Mesothelial cell of epicardium (in vitro differentiated cells): ENCODE results near the gene DLX3. TPM values are rescaled to one million over a fixed set of nuclear protein-coding genes. Genes with fewer than 3 reads are reported as not detected.
"Not testable (repeated sequence)": the region's sequence is repeated elsewhere in the genome, so short reads cannot be mapped to it uniquely, and the experiment has no call there.

ENCODE experiments used
- DNase-seq, 2 experiments: peaks; one replicate each; pipeline ENCODE4 v3.0.0; 2021; ENCODE audit warnings: low spot score in 2 of 2; ENCODE audit not compliant: unreplicated experiment in 2 of 2
- H3K27ac Mint-ChIP-seq: 2 replicates; pipeline ENCODE4 v1.8.0; 2021; ENCODE audit warnings: mixed read lengths
- H3K27me3 Mint-ChIP-seq: 2 replicates; pipeline ENCODE4 v1.8.0; 2021; ENCODE audit warnings: low read depth, mixed read lengths
- H3K36me3 Mint-ChIP-seq: 2 replicates; pipeline ENCODE4 v1.8.0; 2021; ENCODE audit warnings: mixed read lengths
- H3K4me1 Mint-ChIP-seq: 2 replicates; pipeline ENCODE4 v1.8.0; 2021; ENCODE audit warnings: mixed read lengths
- H3K4me3 Mint-ChIP-seq: 2 replicates; pipeline ENCODE4 v1.8.0; 2021; ENCODE audit warnings: mild to moderate bottlenecking, moderate library complexity, mixed read lengths
- H3K9me3 Mint-ChIP-seq: 2 replicates; pipeline ENCODE4 v1.8.0; 2021; ENCODE audit warnings: mixed read lengths
- total RNA-seq: library from RNA; stranded (reverse); gene quantifications from 3 replicates; pipeline ENCODE4 v1.2.1, GENCODE V29; 2021
- TF ChIP-seq, protein P1 (sequence below): fragments of 200-600 bp; sonication (generic); IDR thresholded peaks from one replicate; pipeline ENCODE4 v1.5.0; 2021; ENCODE audit warnings: antibody characterized with exemption; ENCODE audit not compliant: unreplicated experiment

Gene DLX3
- total RNA-seq, result 5.2 to 7.7 TPM (median 6.6 TPM) in 3 replicates

DNA sequence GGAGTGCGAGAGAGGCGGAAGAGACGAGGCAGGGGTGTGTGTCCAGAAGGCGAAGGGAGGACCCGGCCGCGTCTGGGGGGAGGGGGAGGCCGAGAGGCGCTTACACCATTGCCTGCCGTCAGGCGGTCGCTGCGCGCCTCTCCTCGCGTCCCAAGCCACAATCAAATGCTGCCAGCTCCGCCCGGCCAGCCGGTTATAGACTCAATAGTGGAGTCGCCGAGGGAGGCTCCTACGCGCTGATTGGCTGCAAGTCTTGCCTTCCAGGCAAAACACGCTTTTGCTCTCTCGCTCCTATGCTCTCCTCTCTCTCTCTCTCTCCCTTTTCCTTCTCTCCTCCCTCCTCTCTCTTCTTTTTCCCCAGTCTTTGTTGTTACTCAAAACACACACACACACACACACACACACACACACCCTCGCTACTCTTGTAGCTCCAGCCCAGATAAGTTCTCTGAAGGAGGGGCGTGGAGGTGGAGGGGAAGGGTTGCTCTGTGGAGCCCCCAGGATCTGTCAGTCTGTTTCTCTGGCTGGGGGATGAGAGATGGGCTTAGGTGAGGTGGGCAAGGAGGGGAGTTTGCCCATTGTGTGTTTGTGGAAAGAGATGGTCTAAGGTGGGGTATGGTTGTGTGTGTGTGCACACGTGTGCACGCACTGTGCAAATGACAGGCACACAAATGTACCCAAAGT is at the start of gene DLX3:
Gene DLX3, minus strand, starts transcription at position 170 of the 684 bp plus-strand sequence. CDS start 226 bp downstream, outside the sequence.
- TF ChIP-seq, protein P1, sequence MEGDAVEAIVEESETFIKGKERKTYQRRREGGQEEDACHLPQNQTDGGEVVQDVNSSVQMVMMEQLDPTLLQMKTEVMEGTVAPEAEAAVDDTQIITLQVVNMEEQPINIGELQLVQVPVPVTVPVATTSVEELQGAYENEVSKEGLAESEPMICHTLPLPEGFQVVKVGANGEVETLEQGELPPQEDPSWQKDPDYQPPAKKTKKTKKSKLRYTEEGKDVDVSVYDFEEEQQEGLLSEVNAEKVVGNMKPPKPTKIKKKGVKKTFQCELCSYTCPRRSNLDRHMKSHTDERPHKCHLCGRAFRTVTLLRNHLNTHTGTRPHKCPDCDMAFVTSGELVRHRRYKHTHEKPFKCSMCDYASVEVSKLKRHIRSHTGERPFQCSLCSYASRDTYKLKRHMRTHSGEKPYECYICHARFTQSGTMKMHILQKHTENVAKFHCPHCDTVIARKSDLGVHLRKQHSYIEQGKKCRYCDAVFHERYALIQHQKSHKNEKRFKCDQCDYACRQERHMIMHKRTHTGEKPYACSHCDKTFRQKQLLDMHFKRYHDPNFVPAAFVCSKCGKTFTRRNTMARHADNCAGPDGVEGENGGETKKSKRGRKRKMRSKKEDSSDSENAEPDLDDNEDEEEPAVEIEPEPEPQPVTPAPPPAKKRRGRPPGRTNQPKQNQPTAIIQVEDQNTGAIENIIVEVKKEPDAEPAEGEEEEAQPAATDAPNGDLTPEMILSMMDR, result no peak
- H3K27ac Mint-ChIP-seq, result peak within 1 kb of the TSS; percentile 73
- no peaks in the 10 kb centered on the region for H3K9me3 Mint-ChIP-seq
- peak within 1 kb of the TSS; percentile 82 for H3K4me3 Mint-ChIP-seq
- DNase-seq, result peak; percentile 66 to 85
- H3K4me1 Mint-ChIP-seq, result peaks cover 39% of the 10 kb centered on the region
- no peaks in the 10 kb centered on the region for H3K36me3 Mint-ChIP-seq
- H3K27me3 Mint-ChIP-seq, result peaks cover 49% of the 10 kb centered on the region

DNA sequence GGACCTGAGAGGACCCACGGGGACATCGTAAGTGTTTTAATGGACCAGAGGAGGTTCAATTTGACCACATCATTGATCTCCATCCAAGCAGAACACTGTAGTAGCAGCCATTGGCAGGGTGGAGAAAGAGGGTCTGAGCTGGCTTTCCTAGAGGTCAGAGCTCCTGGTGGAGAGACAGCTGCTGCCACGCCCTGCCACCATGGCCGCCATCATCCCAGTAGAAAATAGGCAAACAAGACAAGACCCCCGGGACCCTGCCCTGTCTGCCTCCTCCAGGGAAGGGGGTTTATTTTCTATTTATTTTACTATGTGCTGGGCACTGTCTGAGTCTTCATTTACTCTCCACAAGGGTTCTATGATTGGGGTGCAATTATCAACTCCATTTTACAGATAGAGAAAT is 49.5 kb upstream of the DLX3 start:
- Mint-ChIP-seq H3K4me1 (peaks cover 44% of the 10 kb centered on the region), H3K9me3 (no peaks in the 10 kb centered on the region), H3K27me3 (no peaks in the 10 kb centered on the region), H3K36me3 (no peaks in the 10 kb centered on the region), H3K27ac (peak overlapping the region; percentile 8), H3K4me3 (no peak overlapping the region)
- no peak for DNase-seq
- TF ChIP-seq, protein P1, result no peak

DNA sequence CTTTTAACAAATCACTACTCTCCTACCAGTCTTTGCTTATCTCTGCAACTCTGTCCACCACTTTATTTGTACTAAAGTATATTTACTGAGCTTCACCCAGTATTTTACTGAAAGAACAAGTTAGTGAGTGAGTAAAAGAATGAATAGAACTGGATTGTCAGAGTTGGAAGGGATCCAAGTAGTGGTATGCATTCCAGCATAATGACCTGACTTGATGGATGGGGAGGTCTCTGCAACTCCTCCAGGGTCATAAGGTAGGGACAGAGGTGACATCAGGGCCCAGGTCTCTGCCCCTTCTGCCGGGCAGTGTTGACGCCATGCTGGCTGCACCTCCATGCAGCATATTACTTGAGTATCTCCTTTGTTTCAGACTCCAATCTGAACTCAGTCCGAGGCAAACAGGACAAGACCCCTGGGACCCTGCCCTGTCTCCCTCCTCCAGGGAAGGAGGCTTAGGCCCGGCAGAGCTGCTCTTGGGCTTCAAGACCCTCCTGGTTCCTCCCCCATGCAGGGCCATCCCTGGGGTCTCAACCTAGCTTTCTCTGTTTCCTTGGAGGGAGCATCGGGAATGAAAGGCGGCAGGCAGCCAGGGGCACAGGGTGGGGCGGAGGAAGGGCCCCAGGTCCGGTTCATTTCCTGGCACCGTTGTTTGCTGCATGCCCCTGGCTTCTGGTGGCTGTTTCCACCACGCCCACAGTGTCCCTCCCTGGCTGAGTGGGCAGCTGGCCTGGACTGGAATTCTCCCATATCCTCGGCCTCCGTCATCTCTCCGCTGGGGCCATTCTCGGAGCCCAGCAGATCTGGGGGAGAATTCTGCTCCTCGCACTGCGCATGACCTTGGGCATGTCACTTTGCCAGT is 48.5 kb upstream of the DLX3 start:
- H3K9me3 Mint-ChIP-seq, result no peaks in the 10 kb centered on the region
- TF ChIP-seq, protein P1, result no peak
- H3K4me1 Mint-ChIP-seq, result peaks cover 34% of the 10 kb centered on the region
- H3K27me3 Mint-ChIP-seq, result no peaks in the 10 kb centered on the region
- peak overlapping the region; percentile 78 for H3K27ac Mint-ChIP-seq
- no peaks in the 10 kb centered on the region for H3K36me3 Mint-ChIP-seq
- H3K4me3 Mint-ChIP-seq, result no peak overlapping the region
- no peak for DNase-seq

DNA sequence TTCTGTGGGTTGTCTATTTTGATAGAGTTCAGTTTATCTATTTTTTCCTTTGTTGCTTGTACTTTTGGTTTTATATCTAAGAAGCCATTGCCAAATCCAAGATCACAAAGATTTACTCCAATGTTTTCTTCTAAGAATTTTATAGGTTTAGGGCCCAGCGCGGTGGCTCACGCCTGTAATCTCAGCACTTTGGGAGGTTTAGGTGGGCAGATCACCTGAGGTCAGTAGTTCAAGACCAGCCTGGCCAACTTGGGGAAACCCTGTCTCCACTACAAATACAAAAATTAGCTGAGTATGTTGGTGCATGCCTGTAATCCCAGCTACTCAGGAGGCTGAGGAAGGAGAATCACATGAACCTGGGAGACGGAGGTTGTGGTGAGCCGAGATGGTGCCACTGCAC is 47.2 kb upstream of the DLX3 start:
- DNase-seq, result no peak
- H3K36me3 Mint-ChIP-seq, result no peaks in the 10 kb centered on the region
- H3K4me1 Mint-ChIP-seq, result peaks cover 35% of the 10 kb centered on the region
- H3K27ac Mint-ChIP-seq, result no peak overlapping the region
- no peaks in the 10 kb centered on the region for H3K9me3 Mint-ChIP-seq
- TF ChIP-seq, protein P1, result no peak
- H3K4me3 Mint-ChIP-seq, result no peak overlapping the region
- no peaks in the 10 kb centered on the region for H3K27me3 Mint-ChIP-seq

DNA sequence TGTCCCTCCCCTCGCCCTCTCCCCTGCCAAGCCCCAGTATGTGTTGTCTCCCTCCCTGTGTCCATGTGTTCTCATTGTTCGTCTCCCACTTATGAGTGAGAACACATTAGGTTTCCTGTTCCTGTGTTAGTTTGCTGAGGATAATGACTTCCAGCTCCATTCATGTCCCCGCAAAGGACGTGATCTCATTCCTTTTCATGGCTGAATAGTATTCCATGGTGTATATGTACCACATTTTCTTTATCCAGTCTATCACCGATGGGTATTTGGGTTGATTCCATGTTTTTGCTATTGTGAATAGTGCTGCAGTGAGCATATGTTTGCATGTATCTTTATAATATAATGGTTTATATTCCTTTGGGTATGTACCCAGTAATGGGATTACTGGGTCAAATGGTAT is 45.5 kb upstream of the DLX3 start:
- peaks cover 44% of the 10 kb centered on the region for H3K4me1 Mint-ChIP-seq
- not testable (repeated sequence) for H3K36me3 Mint-ChIP-seq, H3K9me3 Mint-ChIP-seq, H3K4me3 Mint-ChIP-seq, H3K27ac Mint-ChIP-seq, DNase-seq, H3K27me3 Mint-ChIP-seq

DNA sequence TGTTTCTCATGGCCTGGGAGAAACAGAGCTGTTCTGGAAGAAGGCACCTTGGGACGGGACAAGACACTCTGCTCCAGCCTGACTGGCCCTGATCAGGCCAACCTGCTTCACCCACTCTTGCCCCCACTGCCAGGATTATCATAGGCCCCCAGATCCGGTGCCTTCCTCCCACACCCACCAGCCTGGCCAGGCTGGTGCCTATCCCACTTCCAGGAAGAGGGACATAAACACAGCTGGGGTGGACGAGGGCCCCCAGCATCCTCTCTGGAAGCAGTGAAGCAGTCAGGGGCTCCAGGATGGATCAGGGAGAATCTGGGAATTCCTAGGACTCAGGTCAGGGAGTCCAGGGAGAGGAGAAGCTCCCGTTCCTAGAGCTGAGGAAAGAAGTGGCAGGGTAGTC is 44.0 kb upstream of the DLX3 start:
- Mint-ChIP-seq H3K36me3 (no peaks in the 10 kb centered on the region), H3K27ac (no peak overlapping the region), H3K27me3 (no peaks in the 10 kb centered on the region), H3K9me3 (no peaks in the 10 kb centered on the region), H3K4me3 (no peak overlapping the region), H3K4me1 (peaks cover 54% of the 10 kb centered on the region)
- TF ChIP-seq, protein P1, result no peak
- no peak for DNase-seq
